HG03103 (cell line): Measurements from ENCODE around the gene SLC22A14.
"Not testable (repeated sequence)": the region's sequence is repeated elsewhere in the genome, so short reads cannot be mapped to it uniquely, and the experiment has no call there.

Experiments used
- ATAC-seq: cut with Tn5 transposase; IDR thresholded peaks from one replicate; pipeline ENCODE4 v1.9.1; 2021; ENCODE audit warnings: low read depth; ENCODE audit not compliant: unreplicated experiment

The SLC22A14 gene

DNA sequence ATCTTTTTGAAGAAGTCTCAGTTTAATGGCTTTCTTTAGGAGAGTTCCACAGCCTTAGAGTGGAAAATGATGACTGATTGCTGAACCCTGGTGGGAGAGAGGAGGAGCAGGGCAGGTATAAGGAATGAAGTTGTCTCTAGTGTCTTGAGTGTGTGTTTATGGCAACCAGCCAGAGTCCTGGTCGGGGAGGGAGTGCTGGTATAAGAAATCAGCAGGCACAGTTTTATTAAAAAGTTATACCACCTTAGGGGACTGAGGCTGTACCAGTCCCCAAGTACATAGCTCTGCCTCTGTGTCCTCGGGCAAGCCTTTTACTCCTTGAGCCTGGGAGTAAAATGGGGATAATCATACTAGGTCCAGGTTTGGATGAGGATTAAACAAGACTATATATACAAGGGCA, 29.8 kb downstream of the SLC22A14 start:
- ATAC-seq, result no peak

DNA sequence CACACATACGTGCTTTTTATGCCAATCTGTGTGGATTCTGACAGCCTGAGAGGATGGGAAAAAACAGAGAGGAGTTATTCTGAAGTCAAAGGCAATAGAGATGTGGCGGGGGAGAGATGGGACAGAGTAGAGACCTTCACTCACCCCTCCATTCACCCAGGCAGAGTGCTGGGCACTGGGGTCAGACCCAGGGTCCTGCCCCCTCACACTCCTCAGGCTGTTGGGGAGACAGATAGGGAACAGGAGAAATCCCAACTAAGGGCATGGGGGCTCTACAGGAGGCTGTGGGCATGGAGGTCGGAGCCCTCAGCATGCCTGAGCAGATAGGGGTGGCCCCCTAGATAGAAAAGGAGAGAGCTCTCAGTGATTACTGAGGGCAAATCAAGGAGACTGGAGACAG, 30.3 kb downstream of the SLC22A14 start:
- ATAC-seq, result no peak

DNA sequence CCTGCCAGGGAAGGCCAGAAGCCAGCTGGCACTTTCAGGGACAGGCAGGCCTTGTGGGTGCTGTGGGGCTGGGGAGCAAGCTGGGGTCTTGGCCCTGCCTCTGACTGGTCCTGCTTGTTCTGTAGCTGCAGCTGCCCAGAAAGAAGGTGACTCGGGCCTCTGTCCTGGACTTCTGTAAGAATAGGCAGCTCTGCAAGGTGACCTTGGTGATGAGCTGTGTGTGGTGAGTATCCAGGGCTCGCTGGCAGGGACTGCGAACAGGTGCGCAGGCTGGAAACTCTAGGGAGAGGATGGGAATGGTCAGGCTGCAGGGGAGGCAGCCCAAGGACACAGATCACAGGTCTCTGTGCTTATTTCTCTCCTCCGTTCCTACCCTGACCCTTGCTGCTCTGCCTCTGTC, 31.2 kb downstream of the SLC22A14 start:
- no peak for ATAC-seq

DNA sequence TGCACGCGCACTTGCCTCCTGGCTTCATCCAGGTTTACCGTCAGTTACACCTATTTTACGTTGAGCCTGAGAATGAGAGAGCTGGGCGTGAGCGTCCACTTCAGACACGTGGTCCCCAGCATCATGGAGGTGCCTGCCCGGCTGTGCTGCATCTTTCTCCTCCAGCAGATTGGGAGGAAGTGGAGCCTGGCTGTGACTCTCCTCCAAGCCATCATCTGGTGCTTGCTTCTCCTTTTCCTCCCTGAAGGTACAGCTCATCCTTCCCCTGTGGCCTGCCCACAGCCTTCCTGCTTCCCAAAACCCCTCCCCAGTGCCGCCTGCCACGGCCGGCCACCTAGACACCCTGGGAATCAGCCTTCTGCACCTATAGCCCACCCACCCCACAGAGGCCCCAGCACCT, 31.6 kb downstream of the SLC22A14 start:
- no peak for ATAC-seq

DNA sequence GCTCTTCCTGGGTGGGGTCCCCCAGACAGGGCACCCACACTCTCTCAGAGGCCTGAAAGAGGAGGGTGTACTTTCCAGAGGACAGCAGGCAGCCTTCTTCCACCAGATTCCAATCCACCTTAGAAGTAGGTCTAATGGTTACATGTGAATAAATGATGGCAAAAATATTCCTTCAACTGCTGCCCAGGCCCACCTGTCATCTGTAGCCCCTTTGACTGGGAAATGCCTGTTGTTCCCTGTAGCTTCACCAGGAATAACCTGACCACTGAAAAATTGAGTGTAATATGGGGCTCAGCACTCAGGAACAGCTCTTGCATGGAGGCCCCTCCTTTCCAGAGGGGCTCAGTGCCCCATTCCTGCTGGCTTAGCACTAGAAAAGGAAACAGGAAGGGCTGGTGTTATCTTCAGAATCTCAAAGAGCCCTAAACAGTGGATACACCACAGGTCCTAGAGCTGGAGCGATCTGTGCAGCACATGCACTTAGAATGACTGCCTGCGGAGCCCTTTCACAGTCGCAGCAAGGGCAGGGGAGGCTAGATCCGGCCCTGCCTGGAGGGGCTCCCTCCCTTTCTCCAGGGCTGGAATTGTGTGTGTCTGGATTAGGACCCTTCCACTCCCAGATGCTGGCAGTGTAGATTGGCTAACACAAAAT, 32.1 kb downstream of the SLC22A14 start:
- ATAC-seq, result no peak

DNA sequence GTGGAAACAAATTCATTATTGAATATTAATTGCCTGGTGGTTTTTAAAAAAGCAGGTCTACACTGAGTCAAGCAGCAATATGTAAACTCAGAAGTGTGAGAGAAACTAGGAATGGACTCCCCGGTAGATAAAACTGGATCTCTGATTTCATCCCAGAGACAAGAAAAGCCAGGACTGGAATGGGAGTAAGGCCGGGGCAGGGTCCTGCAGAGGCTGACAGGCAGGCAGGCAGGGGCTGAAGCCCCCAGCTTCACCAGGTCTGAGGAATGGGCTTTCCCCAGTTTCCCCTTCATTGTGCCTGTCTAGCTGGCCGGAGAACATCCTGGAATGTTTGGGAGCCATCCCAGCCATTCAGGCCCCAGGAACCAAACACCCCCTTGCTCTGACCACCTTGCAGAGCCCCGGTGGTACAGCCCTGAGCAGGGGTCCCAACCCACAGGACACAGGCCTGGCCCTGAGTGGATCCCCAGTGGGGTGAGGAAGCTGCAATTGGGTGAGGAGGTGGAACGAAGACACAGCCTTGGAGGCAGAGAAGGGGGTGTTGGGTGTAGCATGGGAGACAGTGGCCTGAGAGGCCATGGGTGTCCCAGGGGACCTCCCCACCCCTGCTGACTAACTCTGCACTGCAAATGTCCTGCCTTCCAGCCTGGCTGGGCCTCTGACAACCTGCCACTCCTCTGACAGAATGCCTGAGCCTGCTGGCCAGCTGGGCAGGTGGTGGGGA, 32.8 kb downstream of the SLC22A14 start:
- ATAC-seq, result no peak

DNA sequence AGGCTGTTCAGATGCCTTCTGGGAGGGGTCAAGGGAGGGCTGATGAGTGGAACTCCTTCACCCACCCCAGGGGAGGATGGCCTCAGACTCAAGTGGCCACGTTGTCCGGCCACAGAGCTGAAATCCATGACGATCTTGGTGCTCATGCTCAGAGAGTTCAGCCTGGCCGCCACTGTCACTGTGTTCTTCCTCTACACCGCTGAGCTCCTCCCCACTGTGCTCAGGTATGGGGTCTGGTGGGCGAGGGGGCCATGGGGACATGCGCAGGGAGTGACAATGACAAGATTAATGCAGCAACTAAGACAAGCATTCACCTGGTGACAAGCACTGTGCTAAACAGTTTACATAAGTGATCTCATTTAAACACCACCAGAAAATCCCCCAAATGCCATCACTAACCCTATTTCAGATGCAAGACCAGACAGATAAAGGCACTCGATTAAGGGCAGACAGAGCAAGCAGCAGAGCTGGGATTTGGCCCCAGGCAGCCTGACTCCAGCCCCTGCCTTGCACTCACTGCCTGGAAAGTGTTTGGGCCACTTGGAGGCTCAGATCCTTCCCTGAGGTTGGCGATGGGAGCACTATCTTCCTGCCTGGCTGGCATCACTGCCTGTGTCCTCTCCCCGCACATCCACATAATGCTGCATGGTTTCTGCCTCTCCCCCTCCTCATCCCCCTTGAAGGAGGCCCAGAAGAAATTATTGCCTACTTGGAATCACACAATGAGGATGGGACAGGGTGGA, 33.6 kb downstream of the SLC22A14 start:
- no peak for ATAC-seq

DNA sequence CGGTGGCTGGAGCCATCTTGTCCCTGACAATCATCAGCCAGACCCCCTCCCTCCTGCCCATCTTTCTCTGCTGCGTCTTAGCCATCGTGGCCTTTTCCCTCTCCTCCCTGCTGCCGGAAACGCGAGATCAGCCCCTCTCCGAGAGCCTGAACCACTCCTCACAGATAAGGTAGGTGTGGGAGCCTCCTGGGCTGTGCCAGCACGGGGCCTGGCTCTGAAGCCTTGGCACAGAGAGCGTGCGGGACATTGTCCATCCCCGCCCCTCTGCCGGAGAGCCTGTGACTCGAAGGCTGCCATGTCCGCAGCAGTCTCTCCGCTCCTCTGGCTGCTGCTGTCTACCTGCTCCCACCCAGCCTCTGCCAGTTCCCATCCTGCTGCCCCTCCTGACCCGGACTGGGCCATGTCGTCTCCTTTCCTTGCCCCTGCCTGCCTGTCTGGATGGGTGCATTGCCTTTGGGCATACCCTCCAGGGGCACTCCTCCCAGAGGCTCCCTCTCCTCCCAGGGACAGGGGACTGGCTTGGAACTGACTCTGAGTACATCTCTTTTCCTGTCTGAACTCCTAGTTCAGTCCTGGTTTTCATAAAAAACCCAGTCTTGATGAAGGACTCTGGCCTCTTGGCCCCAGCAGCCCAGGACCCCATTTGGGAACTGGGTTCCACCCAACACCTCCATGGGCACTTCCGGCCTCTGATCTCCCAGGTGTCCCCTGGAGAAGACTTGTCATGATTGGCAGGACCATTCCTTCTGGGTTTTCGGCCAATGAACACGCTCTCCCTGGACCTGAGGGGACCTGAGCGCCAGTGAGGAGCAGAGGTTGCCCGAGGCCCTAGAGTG, 34.5 kb downstream of the SLC22A14 start:
- ATAC-seq, result no peak

DNA sequence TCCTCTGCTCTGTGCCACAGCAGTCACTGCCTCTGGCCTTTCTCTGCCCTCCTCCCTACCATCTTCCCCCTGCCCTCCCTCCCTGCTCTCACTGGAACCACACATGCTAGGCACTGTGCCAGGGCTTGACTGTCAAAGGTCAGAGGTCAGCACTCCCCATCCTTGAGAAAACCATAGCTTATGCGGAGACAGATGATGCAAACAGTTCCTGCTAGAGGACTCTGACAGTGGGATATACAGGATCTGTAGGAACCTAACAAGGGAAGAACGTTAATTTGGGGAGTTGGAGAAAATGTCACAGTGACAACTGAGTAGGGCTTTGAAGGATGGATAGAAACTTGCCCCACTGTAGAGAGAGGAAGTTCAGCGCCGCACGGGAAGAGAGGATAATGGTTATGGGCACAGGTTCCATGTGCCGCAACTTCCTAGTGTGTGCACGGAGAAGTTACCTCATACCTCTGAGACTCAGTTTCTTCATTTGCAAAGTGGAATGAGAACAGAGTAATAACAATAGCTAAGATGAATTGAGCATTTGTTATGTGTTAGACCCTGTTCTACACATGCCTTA, 35.2 kb downstream of the SLC22A14 start:
- ATAC-seq, result no peak

DNA sequence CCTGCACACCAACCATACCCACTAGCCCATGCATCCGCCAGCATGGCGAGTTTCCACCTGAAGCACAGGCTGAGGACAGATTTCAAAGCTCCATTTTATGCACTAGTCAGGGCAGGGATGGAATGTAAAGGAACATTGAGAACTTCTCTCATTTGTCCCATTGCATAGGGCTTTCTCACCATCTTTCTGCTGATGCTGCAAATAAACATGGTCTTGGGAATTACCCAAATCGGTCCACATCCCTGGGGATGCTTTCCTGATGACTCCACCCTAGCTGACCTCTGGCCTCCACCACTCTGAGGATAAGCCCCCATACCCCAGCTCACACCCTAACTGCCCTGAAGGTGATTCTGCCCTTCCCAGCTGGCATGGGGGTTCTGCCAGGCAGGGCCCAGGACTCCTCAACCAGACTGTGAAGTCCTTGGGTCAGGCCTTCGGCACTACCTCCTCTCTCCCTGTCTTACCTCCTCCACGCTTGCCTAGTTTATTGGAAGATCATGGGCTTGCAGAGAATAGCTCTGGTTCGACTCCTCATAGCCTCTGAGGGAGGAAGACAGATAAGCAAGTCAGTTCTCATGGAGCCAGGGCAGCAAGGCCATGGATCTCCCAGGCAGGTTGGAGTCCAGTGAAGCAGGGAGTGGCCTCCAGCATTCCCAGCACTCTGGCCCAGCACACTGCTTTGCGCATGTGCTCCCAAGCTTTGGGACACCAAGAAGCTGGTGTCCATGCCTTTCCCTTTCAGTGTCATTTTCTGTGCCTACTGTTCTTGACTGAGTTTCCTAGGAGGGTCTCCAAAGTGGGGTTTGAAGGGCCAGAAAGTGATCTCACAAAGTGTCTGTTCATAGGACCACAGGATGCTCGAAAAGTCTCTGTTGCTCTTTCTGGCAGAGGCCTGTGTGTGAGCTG, 36.9 kb downstream of the SLC22A14 start:
- no peak for ATAC-seq

DNA sequence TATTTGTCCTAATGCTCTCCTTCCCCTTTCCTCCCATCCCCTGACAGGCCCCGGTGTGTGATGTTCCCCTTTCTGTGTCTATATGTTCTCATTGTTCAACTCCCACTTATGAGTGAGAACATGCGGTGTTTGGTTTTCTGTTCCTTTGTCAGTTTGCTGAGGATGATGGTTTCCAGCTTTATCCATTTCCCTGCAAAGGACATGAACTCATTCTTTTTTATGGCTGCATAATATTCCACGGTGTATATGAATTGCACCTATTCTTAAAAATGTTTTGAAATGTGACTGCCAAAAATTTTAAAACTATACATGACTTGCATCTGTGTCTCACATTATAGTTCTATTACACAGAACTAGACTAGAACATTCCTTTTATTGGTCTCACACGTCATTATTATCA, 38.5 kb downstream of the SLC22A14 start:
- ATAC-seq, result not testable (repeated sequence)

DNA sequence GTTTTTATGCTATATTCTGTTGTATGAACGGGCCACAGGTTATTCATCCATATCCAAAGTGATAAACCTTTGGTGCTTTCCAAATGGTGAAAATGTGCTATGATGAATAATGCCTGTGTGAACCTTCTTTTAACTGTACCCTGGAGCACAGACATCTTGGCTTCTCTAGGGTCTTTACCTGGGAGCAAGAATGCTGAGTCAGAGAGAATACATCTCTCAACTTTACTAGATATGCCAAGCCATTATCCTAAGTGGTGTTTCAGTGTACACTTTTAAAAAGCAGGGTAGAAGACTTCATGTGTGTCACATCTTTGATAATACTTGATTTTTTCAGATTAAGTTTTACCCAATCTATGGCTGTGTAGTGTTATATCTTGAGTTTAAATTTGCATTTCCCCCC, 41.0 kb downstream of the SLC22A14 start:
- ATAC-seq, result no peak

DNA sequence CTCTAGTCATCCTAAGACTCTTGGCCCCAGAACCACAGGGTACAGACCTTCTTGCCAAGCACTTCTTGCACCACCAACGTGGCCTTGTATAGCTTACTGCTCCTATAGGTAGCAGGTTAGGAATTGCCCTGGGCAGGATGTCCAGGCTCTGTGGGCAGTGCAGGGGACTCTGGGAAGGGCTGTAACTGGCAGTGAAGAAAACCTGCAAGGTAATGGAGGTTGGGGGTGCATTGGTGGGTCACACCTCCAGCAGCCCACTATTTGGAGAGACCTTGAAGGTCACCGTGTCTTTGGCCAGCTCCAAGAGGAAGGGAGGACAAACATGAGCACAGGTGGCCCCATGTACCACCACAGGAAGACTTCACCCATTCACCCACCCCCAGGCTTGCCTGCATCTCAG, 43.2 kb downstream of the SLC22A14 start:
- ATAC-seq, result no peak

DNA sequence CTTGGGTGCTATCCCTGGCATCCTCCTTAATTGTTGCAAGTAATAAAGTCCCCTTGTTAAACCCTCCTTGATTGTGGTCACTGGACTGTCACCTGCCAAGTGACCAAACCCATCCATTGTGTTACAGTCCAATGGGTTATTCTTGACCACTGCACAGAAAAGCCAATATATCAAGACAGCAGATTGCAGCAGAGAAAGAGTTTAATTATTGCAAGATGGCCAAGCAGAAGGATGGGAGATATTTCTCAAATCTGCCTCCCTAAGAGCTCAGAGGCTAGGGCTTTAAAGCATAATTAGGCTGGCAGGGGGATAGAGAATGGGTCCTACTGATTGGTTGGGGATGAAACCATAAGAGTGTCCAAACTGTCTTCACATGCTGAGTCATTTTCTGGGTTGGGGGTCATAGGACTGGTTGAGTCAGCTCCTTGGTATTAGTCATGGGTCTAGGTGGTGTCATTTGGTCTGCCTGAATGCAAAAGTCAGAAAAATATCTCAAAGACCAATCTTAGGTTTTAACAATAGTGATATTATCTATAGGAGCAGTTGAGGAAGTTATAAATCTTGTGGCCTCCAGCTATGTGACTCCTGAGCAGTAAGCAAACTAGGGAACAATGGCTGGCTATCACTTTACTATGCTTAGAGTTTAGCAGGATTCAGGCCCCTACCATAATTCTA, 45.4 kb downstream of the SLC22A14 start:
- ATAC-seq, result no peak

DNA sequence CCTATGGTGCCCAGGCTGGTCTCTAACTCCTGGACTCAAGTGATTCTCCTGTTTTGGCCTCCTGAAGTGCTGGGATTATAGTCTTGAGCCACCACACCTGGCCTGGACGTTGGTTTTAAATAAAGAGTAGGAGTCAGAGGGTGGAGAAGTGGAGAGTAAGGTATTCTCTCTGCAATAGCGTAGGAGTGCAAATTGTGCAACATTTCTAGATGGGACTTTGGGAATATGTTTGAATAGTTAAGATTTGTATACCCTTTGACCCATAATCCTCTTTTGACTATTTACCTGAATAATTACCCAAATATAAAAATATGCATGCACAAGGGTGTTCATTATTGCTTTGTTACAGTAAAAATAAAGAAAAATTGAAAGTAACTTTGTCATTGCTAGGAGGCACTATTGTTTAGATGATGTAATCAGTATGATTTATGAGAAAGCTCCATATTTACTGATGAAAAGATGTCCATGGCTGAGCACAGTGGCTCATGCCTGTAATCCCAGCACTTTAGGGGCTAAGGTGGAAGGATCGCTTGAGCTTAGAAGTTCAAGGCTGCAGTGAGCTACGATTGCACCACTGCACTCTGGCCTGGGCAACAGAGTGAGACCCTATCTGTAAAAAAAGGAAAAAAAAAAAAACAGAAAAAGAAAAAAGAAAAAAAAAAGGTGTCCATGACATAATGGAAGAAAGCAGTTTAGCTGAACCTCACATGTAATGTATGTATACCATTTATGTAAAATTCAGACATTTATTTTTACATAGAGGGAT, 49.3 kb downstream of the SLC22A14 start:
- ATAC-seq, result no peak

DNA sequence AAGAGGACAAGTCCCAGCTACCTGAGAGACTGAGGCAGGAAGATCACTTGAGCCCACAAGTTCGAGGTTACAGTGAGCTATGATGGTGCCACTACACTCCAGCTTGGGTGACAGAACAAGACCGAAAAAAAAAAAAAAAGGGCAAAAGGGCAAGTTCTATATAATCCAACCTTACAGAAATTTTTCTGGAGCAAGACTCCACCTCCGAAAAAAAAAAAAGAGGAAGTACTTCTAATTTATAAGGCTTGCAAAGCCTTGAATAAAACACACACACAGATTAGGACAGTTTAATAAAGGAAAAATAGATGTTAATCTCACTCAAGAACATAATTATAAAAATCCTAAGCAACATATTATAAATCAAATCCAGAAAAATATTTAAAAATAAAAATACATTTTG, 50.1 kb downstream of the SLC22A14 start:
- ATAC-seq, result no peak

DNA sequence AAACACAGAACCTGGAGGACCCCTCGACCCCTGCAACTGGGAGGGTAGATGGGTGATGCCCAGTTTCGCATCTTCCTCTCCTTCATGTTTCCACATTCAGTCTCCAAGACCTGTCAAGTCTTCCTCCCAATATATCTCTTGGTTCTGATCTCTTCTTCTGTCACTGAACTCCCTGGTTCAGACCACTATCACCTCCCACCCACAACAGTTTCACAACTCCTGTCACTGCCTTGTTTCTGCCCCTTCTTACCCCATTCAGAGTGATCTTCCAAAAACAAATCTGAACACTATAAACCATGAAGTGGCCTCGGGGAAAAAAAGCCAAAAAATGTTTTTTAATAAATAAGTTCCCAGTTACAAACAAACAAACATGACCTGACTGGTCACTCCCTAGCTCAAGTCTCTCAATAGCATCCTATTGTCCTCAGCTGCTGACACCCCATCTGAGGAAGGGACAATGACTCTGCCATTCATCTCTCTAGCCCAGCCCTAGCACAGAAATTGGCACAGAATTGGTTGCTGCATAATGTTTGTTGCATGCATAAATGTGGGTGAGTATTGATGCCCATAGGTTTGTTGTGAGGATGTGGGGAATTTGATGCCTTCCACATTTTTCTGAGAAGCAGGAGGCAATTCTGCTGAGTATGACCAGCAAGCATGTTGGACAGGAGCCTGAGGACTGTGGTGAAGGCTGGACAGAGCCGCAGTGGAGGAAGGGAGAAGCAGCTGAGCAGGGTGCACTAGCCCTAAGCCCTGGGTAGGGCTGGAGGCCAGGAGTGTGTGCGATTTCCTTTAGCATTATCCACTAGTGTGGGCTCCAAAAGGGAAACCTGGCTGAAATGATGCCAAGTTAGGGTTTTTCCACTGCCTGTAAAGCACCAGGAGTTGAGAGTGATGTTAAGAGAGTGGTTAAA, 52.3 kb downstream of the SLC22A14 start:
- no peak for ATAC-seq
